ENCODE measurements around the gene MPL.
A peak's percentile ranks its signal among the peaks of the same experiment; 100 is the strongest.
"Not testable (repeated sequence)": the region's sequence is repeated elsewhere in the genome, so short reads cannot be mapped to it uniquely, and the experiment has no call there.

The MPL gene

DNA sequence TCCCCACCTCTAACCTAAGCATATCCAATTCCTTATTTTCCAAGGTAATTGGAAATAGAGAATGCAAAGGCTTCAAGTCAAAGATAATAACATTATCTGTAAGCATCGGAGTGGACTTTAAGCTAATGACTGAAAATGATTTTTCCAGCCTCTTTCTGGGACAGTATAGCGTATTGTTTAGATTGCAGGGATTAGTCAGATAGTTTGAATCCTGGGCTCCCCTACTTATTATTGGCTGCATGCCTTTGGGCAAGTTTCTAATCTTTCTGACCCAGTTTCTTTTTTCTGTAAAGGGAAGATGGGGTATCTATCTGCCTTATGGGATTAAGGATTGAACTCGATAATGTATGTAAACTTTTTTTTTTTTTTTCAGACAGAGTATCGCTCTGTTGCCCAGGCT lies 19.6 kb downstream of the MPL start:
- DNase-seq (ENCODE audit: low spot score), result no peak

DNA sequence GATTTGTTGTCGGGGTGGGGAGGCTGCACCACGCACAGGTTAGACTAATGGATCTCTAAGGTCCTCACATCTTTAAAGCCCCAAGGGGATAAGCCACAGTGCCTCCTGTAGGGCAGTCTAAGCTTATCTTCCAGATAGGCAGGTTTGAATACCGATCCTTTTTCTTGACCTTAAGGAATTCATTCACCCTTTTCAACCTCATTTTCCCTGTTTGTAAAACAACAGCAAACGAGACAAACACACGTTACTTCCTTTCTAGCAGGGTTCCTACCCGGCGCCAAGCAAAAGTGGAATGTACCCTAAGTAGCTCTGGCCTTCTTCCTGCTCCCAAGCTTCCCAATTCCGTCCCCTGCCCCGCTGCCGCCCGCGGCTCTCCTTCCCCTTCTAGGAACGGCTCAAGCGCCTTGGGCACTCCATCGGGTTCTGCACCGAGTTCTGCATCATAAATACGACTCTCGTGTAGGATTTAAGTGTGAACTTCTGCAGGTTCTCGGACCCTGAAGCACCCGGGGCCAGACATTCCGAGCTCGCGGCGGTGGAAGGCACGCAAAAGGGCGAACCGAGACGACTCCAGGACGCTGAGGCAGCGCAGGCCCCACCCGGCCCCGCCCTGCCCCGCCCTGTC lies 20.6 kb downstream of the MPL start:
- peak; percentile 23 for DNase-seq (ENCODE audit: low spot score)

DNA sequence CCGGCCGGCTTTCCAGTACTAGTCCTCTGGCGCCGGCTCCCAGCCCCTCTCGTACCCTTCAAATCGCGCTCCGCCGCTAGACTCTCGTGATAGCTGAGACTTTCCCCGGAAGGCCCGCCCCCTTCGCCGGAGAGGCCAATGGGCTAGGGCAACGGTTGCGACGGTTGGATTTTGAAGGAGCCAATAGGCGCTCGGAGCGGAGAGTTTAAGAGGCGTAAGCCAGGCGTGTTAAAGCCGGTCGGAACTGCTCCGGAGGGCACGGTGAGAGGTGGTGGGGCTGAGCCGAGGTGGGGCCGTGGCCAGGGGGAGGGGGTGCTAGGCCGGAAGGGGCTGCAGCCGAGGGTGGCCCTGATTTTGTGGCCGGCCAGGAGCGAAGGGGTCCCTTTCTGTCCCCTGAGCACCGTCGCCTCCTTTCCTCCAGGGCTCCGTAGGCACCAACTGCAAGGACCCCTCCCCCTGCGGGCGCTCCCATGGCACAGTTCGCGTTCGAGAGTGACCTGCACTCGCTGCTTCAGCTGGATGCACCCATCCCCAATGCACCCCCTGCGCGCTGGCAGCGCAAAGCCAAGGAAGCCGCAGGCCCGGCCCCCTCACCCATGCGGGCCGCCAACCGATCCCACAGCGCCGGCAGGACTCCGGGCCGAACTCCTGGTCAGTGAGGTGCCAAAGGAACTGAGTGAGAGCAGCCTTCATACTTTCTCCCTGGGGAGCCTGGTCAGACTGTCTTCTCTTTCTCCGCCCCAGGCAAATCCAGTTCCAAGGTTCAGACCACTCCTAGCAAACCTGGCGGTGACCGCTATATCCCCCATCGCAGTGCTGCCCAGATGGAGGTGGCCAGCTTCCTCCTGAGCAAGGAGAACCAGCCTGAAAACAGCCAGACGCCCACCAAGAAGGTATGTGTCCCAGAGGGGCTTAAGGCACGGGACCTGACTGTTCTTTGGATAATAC lies 21.4 kb downstream of the MPL start, which contains the start of gene CDC20:
TSS of gene CDC20 (plus strand) at position 236 of the 948 bp plus-strand sequence. CDS start at position 471, 235 bp downstream.
- peak; percentile 95 for DNase-seq (ENCODE audit: low spot score)

DNA sequence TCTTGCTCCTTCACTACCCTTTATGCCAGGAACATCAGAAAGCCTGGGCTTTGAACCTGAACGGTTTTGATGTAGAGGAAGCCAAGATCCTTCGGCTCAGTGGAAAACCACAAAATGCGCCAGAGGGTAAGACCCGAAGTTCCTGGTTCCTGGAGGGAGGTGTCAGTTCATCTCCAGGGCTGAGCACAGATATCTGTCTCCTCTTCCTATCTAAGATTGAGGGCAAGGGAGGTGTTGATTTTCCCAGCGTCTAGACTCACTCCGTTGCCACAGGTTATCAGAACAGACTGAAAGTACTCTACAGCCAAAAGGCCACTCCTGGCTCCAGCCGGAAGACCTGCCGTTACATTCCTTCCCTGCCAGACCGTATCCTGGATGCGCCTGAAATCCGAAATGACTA lies 22.1 kb downstream of the MPL start:
- no peak for DNase-seq (ENCODE audit: low spot score)

DNA sequence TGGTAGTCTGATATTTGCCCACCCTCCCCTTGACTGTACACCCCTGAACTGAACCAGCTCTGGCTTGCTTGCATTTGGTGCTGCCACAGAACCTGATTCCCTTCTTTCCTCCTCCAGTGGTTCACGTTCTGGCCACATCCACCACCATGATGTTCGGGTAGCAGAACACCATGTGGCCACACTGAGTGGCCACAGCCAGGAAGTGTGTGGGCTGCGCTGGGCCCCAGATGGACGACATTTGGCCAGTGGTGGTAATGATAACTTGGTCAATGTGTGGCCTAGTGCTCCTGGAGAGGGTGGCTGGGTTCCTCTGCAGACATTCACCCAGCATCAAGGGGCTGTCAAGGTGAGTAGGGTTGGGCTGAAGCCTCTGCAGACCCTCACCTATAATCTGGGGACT lies 23.0 kb downstream of the MPL start:
- DNase-seq (ENCODE audit: low spot score), result no peak

DNA sequence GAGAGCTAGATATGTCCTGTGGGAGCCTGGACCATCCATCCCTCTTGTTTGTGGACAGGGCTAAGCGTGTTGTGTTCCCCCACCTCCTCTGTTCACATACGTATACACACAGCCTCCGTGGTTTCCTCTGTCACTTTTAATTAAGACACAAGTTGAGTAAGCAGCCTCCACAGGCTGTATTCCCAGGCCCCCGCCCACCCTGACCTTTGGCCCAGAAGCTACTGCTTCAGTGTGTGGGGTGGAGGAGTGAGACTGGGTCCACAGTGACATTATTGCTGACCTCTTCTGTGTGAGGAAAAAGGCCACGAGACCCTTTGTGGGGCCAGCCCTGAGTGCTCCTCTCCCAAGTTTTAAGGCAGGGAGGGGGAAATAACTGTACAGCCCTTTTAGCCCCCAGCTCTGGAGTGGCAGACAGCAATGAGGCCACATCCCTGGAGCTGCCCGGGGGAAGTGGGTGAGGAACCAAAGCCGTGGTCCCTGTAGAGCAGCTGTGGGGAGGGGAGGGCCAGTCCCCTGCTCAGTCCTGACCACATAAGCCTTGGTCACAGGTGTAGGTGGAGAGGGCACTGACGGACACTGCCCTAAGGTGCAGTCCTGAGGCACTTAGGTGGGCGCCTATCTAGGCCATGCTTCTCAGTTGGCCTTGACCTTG lies 25.8 kb downstream of the MPL start:
- DNase-seq (ENCODE audit: low spot score), result no peak

DNA sequence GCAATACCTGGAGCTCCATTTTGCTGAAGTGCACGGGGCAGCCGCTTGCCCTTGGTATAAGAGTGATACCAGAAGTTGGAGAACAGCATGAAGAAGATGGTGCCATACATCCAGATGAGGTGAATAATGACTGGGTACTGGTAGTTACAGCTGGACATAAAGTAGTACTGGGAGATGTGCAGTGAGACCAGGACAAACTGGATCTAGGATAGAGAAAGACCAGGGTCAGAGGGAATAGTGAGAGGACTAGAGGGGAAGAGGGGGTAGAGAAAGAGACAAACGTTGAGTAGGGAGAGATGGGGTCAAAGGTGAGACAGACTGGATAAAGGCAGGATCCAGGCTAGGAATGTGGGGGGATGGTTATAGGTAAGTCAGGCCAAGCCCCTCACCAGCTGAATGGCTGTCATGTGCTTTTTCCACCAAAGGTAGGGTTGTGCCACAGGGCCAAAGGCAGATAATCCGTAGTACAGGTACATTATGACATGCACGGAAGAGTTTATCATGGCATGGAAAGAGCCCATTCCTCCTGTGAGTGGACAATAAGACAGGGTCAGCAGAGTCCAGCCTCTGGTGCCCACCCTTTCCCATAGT lies 26.4 kb downstream of the MPL start:
- DNase-seq (ENCODE audit: low spot score), result no peak

DNA sequence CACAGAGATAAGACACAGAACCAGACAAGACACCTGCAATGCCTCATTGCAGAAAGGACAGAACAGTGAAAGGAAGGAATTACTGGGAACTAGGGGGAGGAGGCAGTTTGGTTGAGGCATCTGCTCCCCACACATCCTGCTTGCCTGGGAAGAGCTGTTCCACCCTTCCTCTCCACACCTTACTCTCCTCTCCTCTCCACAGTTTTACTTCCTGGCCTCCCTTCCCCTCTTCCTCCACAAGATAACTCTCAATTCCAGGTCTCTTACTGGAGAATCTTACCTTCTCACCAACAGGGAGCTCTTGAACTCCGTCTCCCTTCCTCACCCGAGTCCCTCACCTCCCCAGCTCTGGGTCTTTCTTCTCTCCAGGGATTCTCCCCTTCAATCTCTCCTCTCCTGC lies 28.1 kb downstream of the MPL start:
- no peak for DNase-seq (ENCODE audit: low spot score)

DNA sequence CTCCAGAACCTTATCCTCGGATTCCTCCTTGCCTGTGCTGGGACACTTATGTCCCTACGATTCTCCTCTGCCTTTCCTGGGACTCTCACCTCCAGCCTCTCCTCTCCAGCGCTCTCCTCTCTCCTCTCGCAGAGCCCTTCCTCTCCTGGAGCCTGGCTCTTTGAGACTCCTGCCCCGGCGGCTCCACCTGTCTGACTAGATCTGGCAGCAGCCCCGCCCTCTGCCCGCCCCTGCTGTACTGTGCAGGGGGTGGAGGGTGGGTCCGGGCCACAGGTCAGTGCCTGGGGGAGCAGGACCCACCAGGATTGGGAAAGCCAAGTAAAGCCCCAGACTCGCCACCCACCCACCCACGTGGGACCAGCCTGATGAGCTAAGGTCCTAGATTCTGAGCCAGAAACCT lies 28.6 kb downstream of the MPL start:
- DNase-seq (ENCODE audit: low spot score), result no peak

DNA sequence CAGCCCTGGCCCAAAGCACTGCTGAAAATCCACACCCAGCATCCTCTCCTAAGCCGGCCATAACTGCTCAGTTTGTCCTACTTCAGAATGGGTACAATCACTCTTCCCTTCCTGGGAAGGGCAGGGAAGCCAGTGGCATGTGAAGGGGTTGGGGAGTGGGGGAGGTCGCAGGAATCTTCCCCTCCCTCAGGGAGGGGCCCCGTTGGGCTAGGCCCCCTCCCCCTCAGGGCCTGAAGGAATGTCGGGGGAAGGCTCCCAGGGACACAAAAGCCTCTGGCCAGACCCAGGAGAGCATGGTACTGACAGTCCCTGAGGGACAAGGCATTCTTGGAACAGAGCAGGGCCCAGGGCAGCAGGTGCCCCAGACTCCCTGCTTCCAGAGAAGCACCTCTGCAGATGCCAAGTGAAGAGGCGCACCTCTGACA lies 29.0 kb downstream of the MPL start:
- DNase-seq (ENCODE audit: low spot score), result no peak

DNA sequence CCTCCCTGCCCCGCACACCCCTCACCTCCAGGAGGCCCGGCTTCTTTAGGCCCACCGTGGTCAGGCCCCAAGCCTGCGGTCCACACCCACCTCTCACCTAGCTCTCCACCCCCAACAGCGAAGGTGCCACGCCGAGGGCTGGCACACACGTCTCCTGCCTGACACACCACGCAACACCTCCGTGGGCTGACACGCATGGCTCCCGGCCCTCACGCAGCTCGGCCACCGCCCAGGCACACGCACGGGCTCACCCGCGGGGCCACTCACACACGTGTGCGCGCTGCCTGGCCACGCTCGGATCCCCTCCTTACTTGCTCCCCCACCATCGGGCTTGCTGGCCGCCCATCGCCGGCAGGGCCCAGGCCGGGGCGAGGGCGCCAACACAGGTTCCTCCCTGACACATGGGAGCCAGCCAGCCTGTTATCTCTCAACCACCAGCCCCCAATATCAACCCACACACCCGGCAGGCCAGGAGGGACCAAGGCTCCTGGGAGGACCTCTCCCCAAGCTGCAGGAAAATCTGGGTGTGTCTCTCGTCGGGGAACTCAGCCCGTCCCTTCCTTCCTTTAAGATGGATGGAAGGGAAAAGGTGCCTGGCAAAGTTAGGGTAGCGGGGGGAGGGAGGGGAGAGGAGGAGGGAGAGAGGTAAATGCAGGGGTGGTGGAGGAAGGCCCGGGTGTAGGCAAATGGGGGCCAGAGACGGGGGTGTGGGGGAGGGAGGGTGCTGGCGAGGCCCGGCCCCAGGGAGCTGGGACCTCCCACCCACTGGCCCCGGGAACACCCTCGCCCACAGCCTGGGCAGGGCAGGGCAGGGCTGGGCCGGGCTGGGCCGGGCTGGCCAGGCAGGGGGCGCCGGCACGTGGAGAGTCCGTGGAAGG lies 29.6 kb downstream of the MPL start:
- peak; percentile 65 for DNase-seq (ENCODE audit: low spot score)

DNA sequence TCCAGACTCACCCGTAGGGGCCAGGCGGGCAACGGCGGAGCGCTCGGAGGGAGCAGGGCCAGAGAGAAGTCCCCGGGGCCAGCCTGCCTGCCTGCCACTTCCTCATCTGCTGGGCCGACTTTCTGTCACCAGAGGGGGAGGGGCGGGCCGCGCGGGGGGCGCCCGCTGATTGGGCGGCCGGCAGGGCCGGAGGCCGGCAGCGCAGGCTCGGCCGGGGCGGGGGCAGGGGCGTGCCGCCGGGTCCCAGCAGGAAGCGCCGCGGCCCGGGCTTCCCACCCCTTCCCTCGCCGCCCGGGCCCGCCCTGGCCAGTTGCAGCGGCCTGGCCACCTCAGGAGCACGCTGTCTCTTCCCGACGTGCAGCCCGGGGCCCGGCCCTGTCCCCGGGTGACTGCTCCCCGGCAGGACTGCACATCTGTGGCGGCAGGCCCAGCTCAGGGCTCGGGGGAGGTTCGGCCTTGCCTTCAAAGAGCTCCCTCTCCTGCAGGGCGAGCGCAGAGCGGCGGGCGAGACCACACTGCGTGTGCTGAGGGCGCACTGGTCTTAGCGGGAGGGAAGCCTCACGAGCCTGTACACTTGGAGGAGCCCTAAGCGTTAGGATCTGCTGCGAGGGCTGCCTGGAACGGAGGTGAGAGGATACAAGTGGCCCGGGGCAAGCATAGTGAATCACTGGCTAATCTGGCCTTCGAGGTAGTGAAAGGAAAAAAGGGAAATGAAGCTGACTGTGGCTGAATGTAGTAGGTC lies 30.5 kb downstream of the MPL start, which contains the start of gene ELOVL1:
TSS of gene ELOVL1 (minus strand) at position 108 of the 742 bp plus-strand sequence. CDS start 2,402 bp downstream, outside the sequence.
- peak; percentile 96 for DNase-seq (ENCODE audit: low spot score)

DNA sequence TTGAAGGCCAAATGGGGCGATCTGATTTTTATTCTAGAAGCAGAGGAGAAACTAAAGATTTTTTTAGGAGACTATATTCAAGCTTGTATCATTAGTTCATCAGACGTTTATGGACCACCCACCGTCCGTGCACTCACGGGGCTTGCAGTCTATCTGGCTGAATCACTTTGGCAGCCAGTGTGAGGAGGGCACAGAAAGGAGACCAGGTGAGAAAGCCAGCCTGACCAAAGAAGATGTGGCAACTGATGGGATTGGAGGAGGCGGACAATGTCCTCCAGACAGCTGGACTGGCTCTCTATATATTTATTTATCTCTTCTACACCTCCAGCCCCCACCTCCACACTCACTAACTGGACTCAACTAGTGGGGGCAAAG lies 31.0 kb downstream of the MPL start:
- no peak for DNase-seq (ENCODE audit: low spot score)

DNA sequence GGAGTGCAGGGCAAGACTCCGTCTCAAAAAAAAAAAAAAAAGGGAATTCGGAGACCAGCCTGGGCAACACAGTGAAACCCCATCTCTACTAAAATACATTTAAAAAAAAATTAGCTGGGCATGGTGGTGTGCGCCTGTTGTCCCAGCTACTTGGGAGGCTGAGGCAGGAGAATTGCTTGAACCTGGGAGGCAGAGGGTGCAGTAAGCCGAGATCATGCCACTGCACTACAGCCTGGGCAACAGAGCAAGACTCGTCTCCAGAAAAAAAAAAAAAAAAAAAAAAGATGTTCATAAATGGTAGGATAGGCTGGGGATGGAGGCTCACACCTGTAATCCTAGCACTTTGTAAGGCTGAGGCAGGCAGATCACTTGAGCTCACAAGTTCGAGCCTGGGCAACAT lies 32.2 kb downstream of the MPL start:
- not testable (repeated sequence) for DNase-seq (ENCODE audit: low spot score)

DNA sequence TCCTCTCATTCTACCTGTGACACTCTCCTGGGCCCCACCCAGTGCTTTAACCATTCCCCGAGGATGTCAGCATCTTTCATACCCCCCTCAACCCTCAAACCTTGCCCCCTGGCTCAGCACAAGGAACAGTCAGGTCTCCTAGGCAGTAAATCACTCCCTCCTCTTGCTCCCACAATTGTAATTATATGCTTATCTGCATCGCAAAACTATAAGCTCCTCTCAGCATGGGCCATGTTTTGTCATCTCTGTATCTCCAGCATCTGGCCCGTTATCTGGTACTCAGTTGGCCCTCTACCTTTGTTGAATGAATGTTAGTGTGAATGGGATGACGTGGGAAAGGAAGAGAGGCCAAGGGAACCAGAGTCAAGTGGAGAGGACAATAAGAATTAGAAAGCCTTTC lies 32.9 kb downstream of the MPL start:
- DNase-seq (ENCODE audit: low spot score), result no peak

DNA sequence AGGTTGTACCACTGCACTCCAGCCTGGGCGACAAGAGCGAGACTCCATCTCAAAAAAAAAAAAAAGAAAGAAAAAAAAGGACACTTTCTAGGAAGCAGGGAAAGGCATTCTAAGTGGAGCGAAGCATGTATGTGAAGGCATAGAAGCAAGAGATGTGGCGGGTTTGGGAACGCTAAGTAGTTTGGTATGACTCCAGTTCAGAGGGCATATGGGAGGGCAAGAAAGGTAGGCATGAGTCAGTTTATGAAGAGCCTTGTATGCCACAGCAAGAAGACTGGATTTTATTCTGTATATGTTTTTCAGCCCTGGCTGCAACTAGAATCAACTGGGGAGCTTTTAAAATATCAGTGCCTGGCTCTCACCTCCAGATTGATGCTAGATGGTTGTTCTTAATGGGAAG lies 34.6 kb downstream of the MPL start:
- no peak for DNase-seq (ENCODE audit: low spot score)

DNA sequence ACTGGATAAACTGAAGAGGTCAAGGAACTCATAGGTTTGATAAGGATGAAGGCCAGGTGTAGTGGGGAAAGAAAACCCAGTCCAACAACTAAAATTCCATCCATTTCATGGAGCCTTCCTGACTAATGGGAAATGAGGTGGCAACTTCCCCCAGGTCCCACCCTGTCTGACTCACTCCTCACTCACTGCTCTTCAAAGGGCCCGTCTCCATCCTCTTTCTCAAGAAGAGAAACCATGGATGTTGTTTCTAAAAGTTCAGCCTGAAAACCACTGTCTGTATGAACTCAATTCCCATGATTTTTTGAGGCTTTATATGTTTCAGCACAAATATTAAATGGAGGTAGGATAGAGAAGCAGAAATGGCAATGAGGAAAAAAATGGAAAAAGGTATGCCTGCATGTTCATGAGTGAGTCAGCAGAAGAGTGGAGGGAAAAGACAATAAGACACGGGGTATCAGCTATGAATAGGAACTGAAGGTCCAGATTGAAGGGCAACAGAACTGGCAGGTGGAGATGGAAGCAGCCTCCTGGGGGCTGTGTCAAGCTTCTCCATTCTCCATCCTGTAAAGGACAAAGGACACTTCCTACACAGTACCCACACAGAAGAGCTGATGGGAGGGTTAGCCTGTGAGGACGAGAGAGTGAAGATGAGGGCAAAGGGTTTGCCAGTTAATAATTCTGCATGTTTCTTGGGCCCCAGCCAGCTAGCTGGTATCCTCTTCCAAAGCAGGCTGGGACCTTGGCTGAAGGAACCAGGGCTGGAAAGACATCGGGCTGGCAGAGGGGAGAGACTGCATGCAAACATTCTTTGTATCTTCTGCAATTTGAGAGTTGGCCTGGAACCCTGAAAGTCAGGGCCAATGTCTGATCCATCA lies 35.7 kb downstream of the MPL start:
- DNase-seq (ENCODE audit: low spot score), result no peak

DNA sequence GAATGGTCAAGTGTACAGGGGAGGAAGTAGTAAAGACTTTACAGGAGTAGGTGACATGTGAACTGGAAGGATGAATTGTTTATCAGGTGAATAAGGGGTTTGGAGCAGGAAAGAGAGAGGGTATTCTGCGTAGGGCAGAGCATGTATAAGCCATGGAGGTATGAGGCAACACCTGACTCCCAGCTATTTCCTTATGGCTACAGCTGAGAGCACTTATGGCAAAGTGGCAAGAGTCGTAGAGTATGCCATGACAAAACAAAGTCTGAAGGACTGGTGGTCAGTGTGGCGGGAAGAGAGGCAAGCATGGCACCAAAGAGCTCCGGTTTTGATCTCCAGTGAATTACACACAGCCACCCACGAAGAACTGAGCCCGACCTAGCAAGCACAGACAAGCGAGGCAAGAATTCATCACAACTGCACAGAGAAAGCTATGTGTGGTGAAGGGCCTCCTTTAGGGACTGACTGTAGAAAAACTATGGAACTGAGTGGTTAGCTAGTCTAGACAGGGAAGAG lies 39.2 kb downstream of the MPL start:
- DNase-seq (ENCODE audit: low spot score), result no peak

DNA sequence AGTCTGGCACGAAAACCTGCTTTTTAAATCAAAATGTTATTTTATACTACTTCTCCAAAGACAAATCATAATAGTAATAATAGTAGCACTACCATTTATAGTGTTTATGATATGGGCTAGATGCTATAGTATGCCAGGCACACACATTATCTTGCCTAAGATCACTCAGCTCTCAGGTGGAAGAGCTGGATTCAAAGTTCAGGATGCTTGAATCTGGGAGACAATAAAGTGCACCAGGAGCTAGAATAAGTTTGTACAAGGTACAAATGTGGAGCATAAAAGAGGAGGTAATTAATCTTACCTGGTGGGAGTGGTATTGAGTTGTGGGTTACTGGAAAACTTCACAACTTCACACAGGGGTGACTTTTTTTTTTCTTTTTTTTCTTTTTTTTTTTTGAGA lies 40.2 kb downstream of the MPL start:
- DNase-seq (ENCODE audit: low spot score), result no peak

Data from germinal center (tissue), 1 donor.